Activated CD8-positive, alpha-beta memory T cell treated with anti-CD3 and anti-CD28 coated beads for 1 hour (primary cell): ENCODE measurements around the gene PIANP.

Source experiments
- DNase-seq, 2 donors: peaks; one replicate each; pipeline ENCODE4 v3.0.0-alpha.2; 2020; ENCODE audit warnings: low read depth in 1 of 2; ENCODE audit errors: extremely low read depth in 1 of 2

PIANP gene

GRCh38 chr12:6672143-6672542 lies 28.5 kb downstream of the PIANP start:
- DNase-seq, result no peak

- DNase-seq, result no peak
Observed at GRCh38 chr12:6667559-6668210, 32.9 kb downstream of the PIANP start.

- DNase-seq, result no peak
Observed at GRCh38 chr12:6666211-6666610, 34.4 kb downstream of the PIANP start.

- no peak for DNase-seq
Observed at GRCh38 chr12:6664902-6665301, 35.7 kb downstream of the PIANP start.

GRCh38 chr12:6662906-6663742 lies 37.5 kb downstream of the PIANP start, which contains the start of gene ING4:
Gene ING4, minus strand, starts transcription at chr12:6663119. Its CDS starts 18 bp downstream, at chr12:6663101.
- DNase-seq, result peak; percentile 89 to 93

- DNase-seq, result peak in 1 of 2 donors; percentile 1
Observed at GRCh38 chr12:6662602-6662905, 38.1 kb downstream of the PIANP start.

- DNase-seq, result no peak
Observed at GRCh38 chr12:6653987-6654386, 46.6 kb downstream of the PIANP start.

- no peak for DNase-seq
Observed at GRCh38 chr12:6653342-6653741, 47.3 kb downstream of the PIANP start.

- no peak for DNase-seq
Observed at GRCh38 chr12:6652391-6652790, 48.2 kb downstream of the PIANP start.

GRCh38 chr12:6650832-6651231 lies 49.8 kb downstream of the PIANP start:
- DNase-seq, result no peak

GRCh38 chr12:6647083-6647604 lies 53.5 kb downstream of the PIANP start, which contains the start of gene ACRBP:
Gene ACRBP, minus strand, starts transcription at chr12:6647432. Its CDS starts 66 bp downstream, at chr12:6647366.
- DNase-seq, result no peak

- DNase-seq, result no peak
Observed at GRCh38 chr12:6646276-6647082, 54.1 kb downstream of the PIANP start.

- no peak for DNase-seq
Observed at GRCh38 chr12:6644903-6645302, 55.7 kb downstream of the PIANP start.

GRCh38 chr12:6644257-6644596 lies 56.4 kb downstream of the PIANP start:
- no peak for DNase-seq
